Embryonic facial prominence (tissue), 1 donor: ENCODE results near the gene CLPTM1L.
"Not testable (repeated sequence)": the region's sequence is repeated elsewhere in the genome, so short reads cannot be mapped to it uniquely, and the experiment has no call there.

Source experiments
- DNase-seq: peaks from one replicate; pipeline ENCODE4 v3.0.0-alpha.2; 2016; ENCODE audit errors: extremely low spot score

The CLPTM1L gene

DNA sequence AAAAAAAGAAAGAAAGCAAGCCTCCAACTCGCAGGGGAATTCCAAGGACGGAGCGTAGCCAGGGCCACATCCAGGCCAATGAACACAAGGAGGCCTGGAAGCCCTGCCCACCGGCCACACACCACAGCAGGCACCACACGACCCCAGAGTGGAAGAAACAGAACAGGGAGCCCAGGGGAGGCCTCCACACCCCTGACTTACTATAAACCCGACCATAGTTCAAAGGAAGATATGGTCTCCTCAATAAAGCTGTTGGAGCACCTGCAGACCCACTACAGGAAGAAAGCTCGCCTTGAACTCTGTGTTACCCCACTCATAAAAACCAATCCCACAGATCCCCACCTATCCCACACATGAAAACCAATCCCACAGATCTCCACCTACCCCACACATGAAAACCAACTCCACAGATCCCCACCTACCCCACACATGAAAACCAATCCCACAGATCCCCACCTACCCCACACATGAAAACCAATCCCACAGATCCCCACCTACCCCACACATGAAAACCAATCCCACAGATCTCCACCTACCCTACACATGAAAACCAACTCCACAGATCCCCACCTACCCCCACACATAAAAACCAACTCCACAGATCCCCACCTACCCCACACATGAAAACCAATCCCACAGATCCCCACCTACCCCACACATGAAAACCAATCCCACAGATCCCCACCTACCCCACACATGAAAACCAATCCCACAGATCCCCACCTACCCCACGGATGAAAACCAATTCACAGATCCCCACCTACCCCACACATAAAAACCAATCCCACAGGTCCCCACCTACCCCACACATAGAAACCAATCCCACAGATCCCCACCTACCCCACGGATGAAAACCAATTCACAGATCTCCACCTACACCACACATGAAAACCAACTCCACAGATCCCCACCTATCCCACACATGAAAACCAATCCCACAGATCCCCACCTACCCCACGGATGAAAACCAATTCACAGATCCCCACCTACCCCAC, 69.2 kb downstream of the CLPTM1L start:
- DNase-seq: not testable (repeated sequence)

- DNase-seq: no peak
Measured at GRCh38 chr5:1274471-1274870, 70.4 kb downstream of the CLPTM1L start.

GRCh38 chr5:1273745-1274144, 71.2 kb downstream of the CLPTM1L start:
- no peak for DNase-seq

- DNase-seq: no peak
Measured at GRCh38 chr5:1272201-1272600, 72.7 kb downstream of the CLPTM1L start.

GRCh38 chr5:1270933-1271914, 73.7 kb downstream of the CLPTM1L start:
- DNase-seq: no peak

GRCh38 chr5:1270426-1270825, 74.5 kb downstream of the CLPTM1L start:
- DNase-seq: no peak

DNA sequence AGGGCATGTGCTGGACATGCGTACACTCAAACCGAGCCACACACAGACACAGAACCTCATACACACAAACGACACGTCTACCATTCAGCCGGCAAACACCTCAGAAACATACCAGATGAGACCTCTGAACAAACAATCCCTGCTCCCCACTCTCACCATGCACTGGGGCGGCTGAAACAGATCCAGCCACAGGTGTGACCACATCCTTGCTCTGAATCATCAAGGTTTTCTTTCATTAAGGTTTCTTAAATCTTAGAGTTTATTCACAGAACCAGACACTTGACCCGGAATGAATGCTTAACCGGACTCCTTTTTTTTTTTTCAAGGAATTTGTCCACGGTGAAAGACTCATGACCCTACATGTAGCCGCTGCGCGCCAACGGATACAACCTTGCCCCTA, 76.2 kb downstream of the CLPTM1L start:
- no peak for DNase-seq

DNA sequence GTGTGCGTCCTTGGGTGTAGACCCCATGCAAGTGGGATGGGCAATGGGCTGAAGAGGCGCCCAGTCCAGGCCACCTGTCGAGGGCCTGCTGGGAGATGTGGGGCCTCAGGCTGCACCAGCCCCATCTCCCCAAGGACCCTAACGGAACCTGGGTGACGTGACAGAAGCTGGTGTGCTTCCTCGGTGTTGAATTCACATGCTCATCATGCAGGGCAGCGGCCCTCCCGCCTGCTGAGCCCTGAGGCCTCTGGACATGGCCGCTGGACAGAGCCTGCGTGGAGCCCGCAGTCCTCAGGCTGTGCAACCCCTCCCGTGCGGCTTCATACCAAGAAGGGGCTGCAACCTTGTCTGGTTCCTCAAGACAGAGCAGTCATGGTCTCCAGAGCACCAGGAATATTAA, 76.8 kb downstream of the CLPTM1L start:
- DNase-seq: no peak
